Measurements from ENCODE around the gene OPCML.

Gene OPCML

DNA sequence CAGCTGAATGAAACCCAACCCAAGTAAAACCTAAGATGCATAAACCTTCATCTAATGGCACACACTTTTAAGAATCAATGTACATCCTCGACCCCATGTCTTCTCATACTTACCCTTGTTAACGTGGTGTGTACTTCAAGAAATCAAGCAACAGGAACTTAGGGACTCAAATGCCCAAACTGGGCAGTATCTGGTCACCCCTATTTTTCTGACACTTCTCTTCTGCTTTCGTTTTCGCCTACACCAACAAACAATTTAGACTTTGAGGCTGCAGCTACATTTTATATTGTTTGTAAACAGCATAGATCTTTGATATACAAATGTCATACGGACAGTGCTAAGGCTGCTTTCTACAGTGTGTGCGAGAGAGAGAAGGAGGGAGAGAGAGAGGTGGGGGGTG, 1117.8 kb downstream of the OPCML start:
- Histone ChIP-seq H3K36me3 (ENCODE audit: low read length) (no peaks in the 10 kb centered on the region), H3K79me2 (ENCODE audit: insufficient read depth, low read length) (no peaks in the 10 kb centered on the region)

DNA sequence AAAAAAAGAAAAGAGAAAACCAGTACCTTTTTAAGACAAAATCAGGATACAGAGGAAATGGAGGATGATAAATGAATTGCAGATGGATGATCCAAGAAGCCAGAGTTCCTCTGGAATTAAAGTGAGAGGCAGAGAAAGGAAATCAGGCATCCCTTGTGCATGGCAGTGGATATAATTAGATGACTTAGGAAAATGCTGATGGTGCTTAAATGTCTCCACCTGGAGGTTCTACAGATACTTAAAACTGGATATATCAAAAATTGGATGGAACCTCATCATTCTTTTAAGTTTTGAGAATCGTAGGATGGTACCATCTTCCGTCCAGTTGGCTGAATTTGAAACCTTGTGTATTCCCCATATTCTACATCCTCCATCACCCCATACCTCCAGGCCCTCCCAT, 1121.9 kb downstream of the OPCML start:
- H3K9me2 ChIP-seq (replicated peaks; ENCODE audit: insufficient read depth, low read length): no peaks in the 10 kb centered on the region
- H3K4me3 ChIP-seq (ENCODE audit: insufficient read depth, low read length, poor library complexity, severe bottlenecking): no peak overlapping the region
- H4K20me1 ChIP-seq (ENCODE audit: low read depth, low read length): no peaks in the 10 kb centered on the region
- H3K36me3 ChIP-seq (ENCODE audit: low read length): no peaks in the 10 kb centered on the region
- no peak overlapping the region for H3K9ac ChIP-seq (ENCODE audit: low read length)
- no peaks in the 10 kb centered on the region for H3K9me3 ChIP-seq (ENCODE audit: insufficient read depth, low read length)
- no peak overlapping the region for H2AFZ ChIP-seq (ENCODE audit: low read depth, low read length, severe bottlenecking)
- no peaks in the 10 kb centered on the region for H3K79me2 ChIP-seq (ENCODE audit: insufficient read depth, low read length)
- no peaks in the 10 kb centered on the region for H3F3A ChIP-seq (ENCODE audit: insufficient read depth)
- no peak overlapping the region for H3K4me2 ChIP-seq (ENCODE audit: low read depth, low read length, poor library complexity, severe bottlenecking)
- no peak overlapping the region for H3K27ac ChIP-seq (ENCODE audit: low read depth, low read length)
- no peaks in the 10 kb centered on the region for H3K27me3 ChIP-seq (ENCODE audit: low read length)
- TF ChIP-seq EZH2phosphoT487 (conservative IDR thresholded peaks at IDR 0.05; ENCODE audit: low read length): no peak
- TF ChIP-seq, protein P1, sequence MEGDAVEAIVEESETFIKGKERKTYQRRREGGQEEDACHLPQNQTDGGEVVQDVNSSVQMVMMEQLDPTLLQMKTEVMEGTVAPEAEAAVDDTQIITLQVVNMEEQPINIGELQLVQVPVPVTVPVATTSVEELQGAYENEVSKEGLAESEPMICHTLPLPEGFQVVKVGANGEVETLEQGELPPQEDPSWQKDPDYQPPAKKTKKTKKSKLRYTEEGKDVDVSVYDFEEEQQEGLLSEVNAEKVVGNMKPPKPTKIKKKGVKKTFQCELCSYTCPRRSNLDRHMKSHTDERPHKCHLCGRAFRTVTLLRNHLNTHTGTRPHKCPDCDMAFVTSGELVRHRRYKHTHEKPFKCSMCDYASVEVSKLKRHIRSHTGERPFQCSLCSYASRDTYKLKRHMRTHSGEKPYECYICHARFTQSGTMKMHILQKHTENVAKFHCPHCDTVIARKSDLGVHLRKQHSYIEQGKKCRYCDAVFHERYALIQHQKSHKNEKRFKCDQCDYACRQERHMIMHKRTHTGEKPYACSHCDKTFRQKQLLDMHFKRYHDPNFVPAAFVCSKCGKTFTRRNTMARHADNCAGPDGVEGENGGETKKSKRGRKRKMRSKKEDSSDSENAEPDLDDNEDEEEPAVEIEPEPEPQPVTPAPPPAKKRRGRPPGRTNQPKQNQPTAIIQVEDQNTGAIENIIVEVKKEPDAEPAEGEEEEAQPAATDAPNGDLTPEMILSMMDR (IDR thresholded peaks at IDR 0.05; ENCODE audit: insufficient read depth, low read length, poor library complexity, severe bottlenecking): no peak

More for the DNA sequence above, 1117.8 kb downstream of the OPCML start:
- Histone ChIP-seq H3K4me3 (ENCODE audit: insufficient read depth, low read length, poor library complexity, severe bottlenecking) (no peak overlapping the region), H3K9me3 (ENCODE audit: insufficient read depth, low read length) (no peaks in the 10 kb centered on the region), H4K20me1 (ENCODE audit: low read depth, low read length) (no peaks in the 10 kb centered on the region), H3F3A (ENCODE audit: insufficient read depth) (no peaks in the 10 kb centered on the region), H3K27me3 (ENCODE audit: low read length) (no peaks in the 10 kb centered on the region), H3K9me2 (replicated peaks; ENCODE audit: insufficient read depth, low read length) (no peaks in the 10 kb centered on the region), H2AFZ (ENCODE audit: low read depth, low read length, severe bottlenecking) (no peak overlapping the region), H3K4me2 (ENCODE audit: low read depth, low read length, poor library complexity, severe bottlenecking) (no peak overlapping the region), H3K9ac (ENCODE audit: low read length) (no peak overlapping the region), H3K27ac (ENCODE audit: low read depth, low read length) (no peak overlapping the region)
- no peak for TF ChIP-seq EZH2phosphoT487 (conservative IDR thresholded peaks at IDR 0.05; ENCODE audit: low read length)
- TF ChIP-seq, protein P1 (IDR thresholded peaks at IDR 0.05; ENCODE audit: insufficient read depth, low read length, poor library complexity, severe bottlenecking): no peak

DNA sequence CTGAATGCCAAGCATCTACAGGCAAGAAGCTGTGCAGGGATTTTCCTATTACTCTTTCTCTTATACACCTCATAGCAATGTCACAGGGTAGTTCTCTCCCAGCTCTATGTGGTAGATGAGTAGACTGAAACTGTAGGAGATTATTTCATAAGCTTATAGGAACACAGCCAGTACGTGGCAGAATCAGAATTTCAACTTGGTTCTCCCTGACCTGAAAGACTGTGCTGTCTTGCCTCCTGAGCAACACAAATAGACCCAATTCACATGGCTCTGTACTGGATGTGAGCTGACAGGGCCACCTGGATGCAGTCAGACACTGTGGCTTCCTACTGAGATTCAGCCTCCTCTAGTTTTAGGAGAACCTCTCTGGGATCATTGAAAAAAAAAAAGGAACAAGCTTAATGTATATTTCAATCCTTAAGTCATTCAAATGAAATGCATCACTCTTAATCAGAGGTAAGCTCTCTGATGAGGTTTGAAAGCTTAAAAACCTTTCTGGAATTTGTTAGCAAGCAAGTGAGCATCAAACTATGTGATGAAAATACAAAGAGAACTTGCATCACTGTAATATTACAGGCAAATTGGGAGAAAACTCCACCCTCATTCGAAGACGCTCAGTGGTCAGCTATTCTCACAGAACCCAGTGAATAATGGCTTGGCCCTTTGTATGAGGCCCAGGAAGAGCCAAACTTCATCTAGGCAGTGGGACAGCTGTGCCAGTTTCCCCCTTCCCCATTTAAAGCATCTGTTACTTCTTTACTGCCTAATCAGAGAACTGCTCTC, 1122.5 kb downstream of the OPCML start:
- Histone ChIP-seq H3K36me3 (ENCODE audit: low read length) (no peaks in the 10 kb centered on the region), H3F3A (ENCODE audit: insufficient read depth) (no peaks in the 10 kb centered on the region), H3K4me2 (ENCODE audit: low read depth, low read length, poor library complexity, severe bottlenecking) (no peak overlapping the region), H3K4me3 (ENCODE audit: insufficient read depth, low read length, poor library complexity, severe bottlenecking) (no peak overlapping the region), H3K27me3 (ENCODE audit: low read length) (no peaks in the 10 kb centered on the region), H3K9me3 (ENCODE audit: insufficient read depth, low read length) (no peaks in the 10 kb centered on the region), H3K79me2 (ENCODE audit: insufficient read depth, low read length) (no peaks in the 10 kb centered on the region), H3K9ac (ENCODE audit: low read length) (no peak overlapping the region), H3K27ac (ENCODE audit: low read depth, low read length) (no peak overlapping the region), H3K9me2 (replicated peaks; ENCODE audit: insufficient read depth, low read length) (no peaks in the 10 kb centered on the region), H2AFZ (ENCODE audit: low read depth, low read length, severe bottlenecking) (no peak overlapping the region), H4K20me1 (ENCODE audit: low read depth, low read length) (no peaks in the 10 kb centered on the region)
- TF ChIP-seq EZH2phosphoT487 (conservative IDR thresholded peaks at IDR 0.05; ENCODE audit: low read length): no peak

DNA sequence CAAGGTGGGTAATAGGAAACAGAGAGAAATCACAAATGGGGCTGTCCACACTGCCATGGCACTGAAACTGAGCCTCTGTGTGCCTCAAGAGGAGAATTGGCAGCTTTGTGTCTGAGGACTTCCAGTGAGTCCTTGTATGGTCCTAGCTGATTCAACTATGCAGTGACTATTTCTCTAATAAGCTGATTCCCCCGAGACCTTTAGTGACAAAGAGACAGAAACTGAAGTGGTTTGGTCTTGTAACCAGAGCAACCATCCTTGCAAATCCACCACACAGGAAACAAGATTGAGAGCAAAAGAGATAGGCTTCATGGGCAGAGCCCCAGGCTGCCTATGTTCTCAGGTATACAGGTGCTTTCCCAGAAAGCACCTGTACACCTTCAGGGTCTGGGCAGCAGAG, 1123.4 kb downstream of the OPCML start:
- Histone ChIP-seq H3K9me3 (ENCODE audit: insufficient read depth, low read length) (no peaks in the 10 kb centered on the region), H3K27ac (ENCODE audit: low read depth, low read length) (no peak overlapping the region), H2AFZ (ENCODE audit: low read depth, low read length, severe bottlenecking) (no peak overlapping the region), H3K4me2 (ENCODE audit: low read depth, low read length, poor library complexity, severe bottlenecking) (no peak overlapping the region), H3K79me2 (ENCODE audit: insufficient read depth, low read length) (no peaks in the 10 kb centered on the region), H3K27me3 (ENCODE audit: low read length) (no peaks in the 10 kb centered on the region), H3K9me2 (replicated peaks; ENCODE audit: insufficient read depth, low read length) (no peaks in the 10 kb centered on the region), H3K9ac (ENCODE audit: low read length) (no peak overlapping the region), H4K20me1 (ENCODE audit: low read depth, low read length) (no peaks in the 10 kb centered on the region), H3F3A (ENCODE audit: insufficient read depth) (no peaks in the 10 kb centered on the region), H3K4me3 (ENCODE audit: insufficient read depth, low read length, poor library complexity, severe bottlenecking) (no peak overlapping the region), H3K36me3 (ENCODE audit: low read length) (no peaks in the 10 kb centered on the region)
- TF ChIP-seq, protein P1 (IDR thresholded peaks at IDR 0.05; ENCODE audit: insufficient read depth, low read length, poor library complexity, severe bottlenecking): no peak
- no peak for TF ChIP-seq EZH2phosphoT487 (conservative IDR thresholded peaks at IDR 0.05; ENCODE audit: low read length)
